ENCODE measurements around the gene PSMB8. TPM values are rescaled to one million over a fixed set of nuclear protein-coding genes. Genes with fewer than 3 reads are reported as not detected.
"Not testable (repeated sequence)": the region's sequence is repeated elsewhere in the genome, so short reads cannot be mapped to it uniquely, and the experiment has no call there.

PSMB8 gene
- total RNA-seq, 1 donor from 2014 or later: 33.0 TPM

- ATAC-seq: no peak
These were observed 7.0 kb downstream of the PSMB8 start for GRCh38 chr6:32836873-32837272.

- ATAC-seq: no peak
These were observed 8.5 kb downstream of the PSMB8 start for GRCh38 chr6:32835167-32835893.

- no peak for ATAC-seq
These were observed 10.2 kb downstream of the PSMB8 start for GRCh38 chr6:32833664-32834063.

GRCh38 chr6:32832535-32832934, 11.3 kb downstream of the PSMB8 start:
- ATAC-seq: no peak

- no peak for ATAC-seq
These were observed 12.9 kb downstream of the PSMB8 start for GRCh38 chr6:32830936-32831335.

GRCh38 chr6:32830017-32830416, 13.8 kb downstream of the PSMB8 start:
- ATAC-seq: no peak

- no peak for ATAC-seq
These were observed 14.4 kb downstream of the PSMB8 start for GRCh38 chr6:32829495-32829894.

GRCh38 chr6:32827025-32827424, 16.8 kb downstream of the PSMB8 start:
- no peak for ATAC-seq

GRCh38 chr6:32825966-32826365, 17.9 kb downstream of the PSMB8 start:
- ATAC-seq: no peak

GRCh38 chr6:32819729-32820128, 24.1 kb downstream of the PSMB8 start:
- ATAC-seq: peak; percentile 92

GRCh38 chr6:32818867-32819266, 25.0 kb downstream of the PSMB8 start:
- no peak for ATAC-seq

- peak; percentile 83 for ATAC-seq
These were observed 27.1 kb downstream of the PSMB8 start, which contains the start of gene HLA-DOB for GRCh38 chr6:32816746-32817204. TSS of gene HLA-DOB (minus strand) at chr6:32817002. CDS start at chr6:32816951, 51 bp downstream.

GRCh38 chr6:32815996-32816395, 27.9 kb downstream of the PSMB8 start:
- ATAC-seq: no peak

- ATAC-seq: no peak
These were observed 28.7 kb downstream of the PSMB8 start for GRCh38 chr6:32815115-32815514.

GRCh38 chr6:32814145-32814544, 29.7 kb downstream of the PSMB8 start:
- peak; percentile 80 for ATAC-seq

GRCh38 chr6:32809171-32809570, 34.7 kb downstream of the PSMB8 start:
- no peak for ATAC-seq

GRCh38 chr6:32807020-32807580, 36.7 kb downstream of the PSMB8 start:
- ATAC-seq: peak; percentile 41

GRCh38 chr6:32805404-32805803, 38.4 kb downstream of the PSMB8 start:
- ATAC-seq: not testable (repeated sequence)

GRCh38 chr6:32803416-32803815, 40.4 kb downstream of the PSMB8 start:
- no peak for ATAC-seq

GRCh38 chr6:32799740-32800139, 44.1 kb downstream of the PSMB8 start:
- ATAC-seq: no peak

GRCh38 chr6:32799168-32799567, 44.7 kb downstream of the PSMB8 start:
- ATAC-seq: no peak

- peak; percentile 71 for ATAC-seq
These were observed 46.7 kb downstream of the PSMB8 start for GRCh38 chr6:32796848-32797776.

GRCh38 chr6:32794510-32794909, 49.3 kb downstream of the PSMB8 start:
- ATAC-seq: no peak
